ENCODE results near the gene MOSPD2. TPM values are rescaled to one million over a fixed set of nuclear protein-coding genes. Genes with fewer than 3 reads are reported as not detected.
A peak's percentile ranks its signal among the peaks of the same experiment; 100 is the strongest.

MOSPD2 gene
- 16.1 and 17.0 TPM in 2 replicates for total RNA-seq

DNA sequence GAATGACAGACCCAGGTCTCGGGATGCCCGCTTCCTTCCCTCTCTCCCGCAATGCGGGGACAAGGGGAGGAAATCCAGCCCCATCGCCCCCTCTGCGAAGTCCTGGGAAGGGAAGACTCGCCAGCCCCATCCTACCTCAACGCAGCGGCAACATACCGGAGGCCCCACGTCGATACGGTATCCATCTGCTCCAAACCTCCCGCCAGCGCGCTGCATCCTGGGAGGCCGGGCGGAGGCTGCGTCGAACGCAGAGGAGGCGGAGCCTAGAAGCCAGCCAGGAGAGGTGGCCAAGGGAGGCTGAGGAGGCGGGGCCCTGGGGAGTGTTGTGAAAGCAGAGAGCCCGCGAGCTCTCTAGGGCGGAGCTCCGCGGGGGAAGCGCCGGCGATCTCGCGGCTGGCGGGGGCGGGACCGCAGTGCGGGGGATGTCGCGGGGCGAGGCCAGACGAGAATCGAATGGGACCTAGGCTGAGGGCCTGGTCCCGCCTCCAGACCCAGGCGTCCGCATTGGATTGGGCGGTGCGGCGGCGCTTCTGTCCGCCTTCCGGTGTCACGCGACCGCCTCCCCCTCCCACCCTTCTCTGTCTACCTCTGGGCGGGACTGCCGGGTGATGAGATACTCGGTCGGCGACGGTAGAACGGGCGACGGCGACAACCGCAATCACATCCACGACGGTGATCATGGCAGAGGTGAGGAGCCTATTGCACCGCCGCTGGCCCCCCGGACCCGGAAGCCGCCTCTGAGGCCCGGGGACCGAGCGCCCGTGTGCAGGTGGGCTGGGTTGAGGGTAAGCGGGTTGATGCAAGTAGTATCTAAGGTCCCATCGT is at the start of gene MOSPD2, which contains the start of gene FANCB:
Gene MOSPD2, plus strand, starts transcription at position 571 of the 825 bp plus-strand sequence. Its CDS starts 108 bp downstream, at position 679.
Gene FANCB, minus strand, starts transcription at position 219 of the 825 bp plus-strand sequence. CDS start 7,559 bp downstream, outside the sequence.
- DNase-seq (ENCODE audit: low read depth) = peak; percentile 81

DNA sequence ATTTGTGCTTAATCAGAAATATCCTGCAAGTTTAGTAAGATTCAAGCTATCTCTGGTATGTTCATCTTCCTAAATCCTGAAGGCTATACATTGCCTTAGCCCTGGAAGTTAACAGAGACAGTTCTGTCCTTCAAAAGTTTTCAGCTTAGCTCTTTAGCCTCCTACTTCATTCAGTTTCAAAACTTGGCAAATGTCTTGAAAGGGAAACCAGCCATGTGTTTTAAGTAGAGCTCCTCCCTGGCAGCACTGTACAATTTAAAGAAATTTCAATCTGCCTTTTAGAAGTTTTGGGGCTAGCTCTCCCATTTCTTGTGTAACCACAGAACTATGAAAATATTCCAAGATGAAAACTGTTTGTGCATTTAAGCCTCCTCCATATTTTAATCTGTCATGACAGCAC is 47.4 kb upstream of the MOSPD2 start:
- DNase-seq (ENCODE audit: low read depth) = no peak

DNA sequence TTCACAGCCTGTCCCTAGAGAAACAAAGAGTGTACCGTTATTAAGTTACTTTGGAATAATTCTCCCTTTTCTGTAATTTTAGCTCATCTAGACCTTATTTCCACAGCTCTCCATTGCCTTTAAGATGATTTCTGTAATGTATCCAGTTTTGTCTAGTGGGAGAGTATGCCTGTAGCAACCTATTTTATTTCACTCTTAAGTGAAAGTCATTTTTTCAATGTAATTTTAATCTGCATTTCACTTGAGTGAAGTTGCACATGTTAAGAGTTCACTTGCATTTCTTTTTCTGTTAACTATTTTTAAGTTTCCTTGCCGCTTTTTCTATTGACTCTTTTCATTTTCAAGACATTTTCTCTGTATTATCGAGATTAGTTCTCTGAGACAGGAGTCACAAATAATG is 46.9 kb upstream of the MOSPD2 start:
- no peak for DNase-seq (ENCODE audit: low read depth)

DNA sequence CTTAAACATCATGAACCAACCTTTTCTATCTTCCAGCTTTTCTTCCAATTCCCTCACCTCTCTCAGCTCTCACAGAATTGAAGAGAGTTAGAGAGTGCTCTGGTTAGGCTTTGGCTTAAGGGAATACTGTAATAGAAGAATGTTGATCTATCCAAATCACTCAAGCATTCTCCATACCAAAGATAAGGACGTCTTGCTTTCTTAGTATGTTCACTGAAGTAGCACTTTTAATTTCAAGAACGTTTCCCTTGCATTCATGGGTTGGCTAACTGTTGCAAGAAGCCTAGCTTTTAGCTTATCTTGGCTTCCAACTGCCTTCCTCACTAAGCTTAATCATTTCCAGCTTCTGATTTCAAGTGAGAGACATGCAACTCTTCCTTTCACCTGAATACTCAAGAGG is 43.6 kb upstream of the MOSPD2 start:
- no peak for DNase-seq (ENCODE audit: low read depth)

DNA sequence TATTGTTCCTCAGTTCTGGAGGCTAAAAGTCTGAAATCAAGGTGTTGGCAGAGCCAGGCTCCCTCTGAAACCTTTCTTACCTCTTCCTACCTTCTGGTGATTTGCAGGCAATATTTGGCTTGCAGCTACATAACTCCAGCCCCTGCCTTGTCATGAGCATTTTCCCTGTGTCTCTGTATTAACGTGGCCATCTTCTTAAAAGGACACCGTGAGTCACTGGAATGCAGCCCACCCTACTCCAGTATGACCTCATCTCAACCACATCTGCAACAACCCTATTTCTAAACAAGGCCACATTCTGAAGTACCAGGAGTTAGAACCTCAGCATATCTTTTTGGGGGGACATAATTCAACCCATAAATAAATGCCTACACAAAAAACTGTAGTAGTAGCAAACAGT is 41.1 kb upstream of the MOSPD2 start:
- no peak for DNase-seq (ENCODE audit: low read depth)

DNA sequence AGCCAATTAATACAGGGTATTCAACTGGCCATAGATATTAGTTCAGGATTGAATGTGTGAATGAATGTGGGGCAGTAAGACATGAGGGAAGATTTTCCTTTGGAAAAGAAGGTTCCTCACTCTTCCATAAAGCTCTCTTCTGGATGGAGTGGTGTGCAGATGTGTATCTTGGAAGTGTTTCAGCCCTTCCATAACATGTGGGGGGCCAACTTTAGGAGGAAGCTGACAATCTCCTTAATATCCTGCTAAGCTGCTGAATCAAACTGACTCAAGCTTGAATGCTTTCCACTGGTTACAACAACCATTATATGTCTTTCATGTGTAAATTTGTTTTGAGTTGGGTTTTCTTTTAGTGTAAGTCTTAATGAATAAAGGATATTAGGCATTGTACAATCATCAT is 40.6 kb upstream of the MOSPD2 start:
- DNase-seq (ENCODE audit: low read depth) = no peak

DNA sequence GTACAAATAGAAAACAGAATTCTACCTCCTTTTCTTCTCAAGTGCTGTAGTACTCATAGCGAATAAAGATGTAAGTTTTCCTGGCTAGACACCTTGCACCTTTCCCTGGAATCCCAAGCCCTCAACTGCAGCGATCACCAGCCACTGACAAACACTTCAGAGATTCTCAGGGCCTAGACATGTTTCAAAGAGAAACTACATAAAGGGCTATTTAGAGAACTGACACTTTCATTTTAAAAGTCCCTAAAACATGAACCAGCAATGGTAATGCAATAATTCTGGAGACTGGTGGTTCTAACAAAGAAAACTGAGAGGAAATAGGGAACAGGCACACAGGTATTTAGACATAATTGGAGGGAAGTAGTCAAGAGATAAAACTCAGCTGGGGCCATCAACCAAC is 36.1 kb upstream of the MOSPD2 start:
- no peak for DNase-seq (ENCODE audit: low read depth)

DNA sequence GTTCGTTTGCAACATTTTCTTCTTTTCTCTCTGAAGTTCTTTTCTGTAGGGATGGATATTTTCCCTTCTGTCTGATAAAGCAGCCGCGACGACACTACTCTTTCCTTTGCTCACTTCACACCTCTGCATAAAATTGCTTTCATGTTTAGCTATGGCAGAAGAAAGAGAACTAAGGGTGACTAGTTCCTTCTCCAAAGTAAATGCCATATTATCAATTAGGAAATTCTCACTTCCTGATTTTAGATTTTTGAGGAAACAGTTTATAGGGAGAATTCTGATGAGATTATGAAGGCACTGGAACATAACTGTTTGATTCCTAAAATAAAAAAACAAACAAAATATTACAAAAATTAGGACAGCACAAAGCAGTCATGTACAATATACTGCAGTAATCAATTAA is 29.6 kb upstream of the MOSPD2 start:
- DNase-seq (ENCODE audit: low read depth) = no peak

DNA sequence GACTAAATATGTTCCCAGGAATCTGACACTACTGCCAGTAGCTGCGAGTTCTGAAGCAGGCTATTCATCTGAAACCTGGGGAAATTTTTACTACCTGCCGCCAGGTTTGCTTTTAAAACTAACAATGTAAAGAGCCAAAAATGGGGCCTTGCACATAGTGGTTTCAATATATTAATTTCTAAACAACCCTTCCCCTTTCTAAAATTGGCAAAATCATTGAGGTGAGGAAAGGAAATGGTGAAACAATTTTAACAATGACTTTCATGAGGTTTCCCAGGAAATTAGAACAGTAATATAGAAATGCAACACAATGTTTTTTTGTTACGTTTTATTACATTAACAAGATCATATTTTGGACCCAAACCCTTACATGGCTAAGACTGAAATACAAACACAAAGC is 21.7 kb upstream of the MOSPD2 start:
- no peak for DNase-seq (ENCODE audit: low read depth)

DNA sequence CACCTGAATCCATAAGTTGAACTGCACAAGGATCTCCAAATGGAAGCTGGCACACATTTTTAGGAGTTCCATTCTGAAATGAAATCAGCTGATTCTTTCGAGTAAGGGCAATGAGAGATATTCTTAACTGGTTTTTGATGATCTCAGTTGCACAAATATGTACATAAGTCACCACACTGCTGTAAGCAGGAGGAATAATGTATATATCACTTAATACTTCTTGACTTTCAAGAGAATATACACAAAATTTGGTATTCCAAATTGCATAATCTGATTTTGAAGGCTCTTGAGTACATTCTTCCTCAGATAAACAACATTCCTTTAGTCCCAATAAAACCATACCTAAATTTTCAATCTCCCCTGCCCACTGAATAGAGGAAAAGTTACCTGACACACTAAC is 8.6 kb upstream of the MOSPD2 start:
- no peak for DNase-seq (ENCODE audit: low read depth)

DNA sequence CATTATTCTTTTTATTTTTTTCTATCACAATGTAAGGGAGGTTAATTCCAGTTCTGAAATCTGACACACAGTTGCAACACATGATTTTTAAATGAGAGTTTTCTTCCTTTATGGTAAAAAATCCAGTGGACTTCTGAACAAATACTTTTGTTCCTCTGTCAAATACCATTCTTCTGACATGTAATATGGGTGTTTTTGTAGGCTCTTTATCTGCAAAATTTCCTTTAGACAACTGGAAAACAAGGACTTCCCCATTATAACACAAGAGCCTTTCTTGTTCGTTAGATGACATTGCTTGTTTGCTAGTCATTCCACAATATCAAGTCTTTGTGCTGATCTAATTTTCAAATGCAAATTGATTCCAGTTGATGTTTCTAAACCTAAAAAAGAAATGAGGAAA is 8.0 kb upstream of the MOSPD2 start:
- DNase-seq (ENCODE audit: low read depth) = no peak

DNA sequence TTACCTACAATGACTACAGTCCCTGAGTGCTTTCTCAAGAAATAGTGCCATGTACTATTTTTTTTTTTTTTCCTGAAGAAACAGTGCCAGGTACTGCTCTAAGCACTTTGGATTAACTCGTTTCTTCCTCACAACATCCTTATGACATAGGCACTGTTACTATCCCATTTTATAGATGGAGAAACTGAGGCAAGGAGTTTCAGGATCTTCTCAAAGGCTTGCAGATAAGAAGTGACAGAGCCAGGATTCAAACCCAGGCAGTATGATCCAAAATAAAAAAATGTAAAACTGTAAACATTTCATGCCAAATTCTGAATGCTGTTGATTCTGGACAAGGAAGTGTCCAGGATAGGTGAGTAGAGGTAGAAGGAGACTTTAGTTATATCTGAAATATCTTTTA is 1.5 kb upstream of the MOSPD2 start:
- no peak for DNase-seq (ENCODE audit: low read depth)

DNA sequence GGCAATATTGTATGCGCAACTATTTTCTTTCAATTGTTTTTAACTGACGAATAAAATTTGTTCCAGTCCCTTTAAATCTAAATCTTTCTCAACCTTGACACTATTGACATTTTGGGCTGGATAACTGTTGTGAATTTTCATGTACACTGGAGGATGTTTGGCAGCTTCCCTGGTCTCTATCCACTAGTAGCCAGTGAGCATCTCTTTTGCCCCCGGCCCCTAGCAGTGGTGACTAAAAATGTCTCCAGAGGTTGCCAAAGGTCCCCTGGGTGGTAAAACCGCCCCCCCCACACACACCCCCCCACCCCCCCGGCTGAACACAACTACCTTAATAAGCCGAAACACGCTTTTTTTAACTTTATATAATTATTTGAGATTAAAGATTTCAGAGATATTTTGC is 866 bp upstream of the MOSPD2 start:
- no peak for DNase-seq (ENCODE audit: low read depth)

DNA sequence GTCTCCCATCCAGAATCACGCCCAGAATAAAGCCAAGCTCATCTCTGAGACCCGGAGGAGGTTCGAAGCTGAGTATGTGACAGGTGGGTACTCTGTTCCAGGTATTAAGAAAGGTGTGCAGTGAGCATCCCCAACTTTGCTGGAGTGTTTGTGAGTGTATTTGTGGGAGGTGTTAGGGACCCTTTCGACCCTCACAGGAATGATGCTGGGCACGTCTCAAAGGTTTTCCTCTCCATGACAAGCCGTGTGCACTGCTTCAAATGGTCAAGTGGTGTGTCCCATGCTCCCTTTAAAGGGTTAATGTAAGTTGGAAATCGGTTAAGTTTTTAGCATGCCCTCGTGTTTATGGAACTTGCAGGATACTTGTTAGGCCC is 442 bp downstream of the MOSPD2 start:
- DNase-seq (ENCODE audit: low read depth) = no peak

DNA sequence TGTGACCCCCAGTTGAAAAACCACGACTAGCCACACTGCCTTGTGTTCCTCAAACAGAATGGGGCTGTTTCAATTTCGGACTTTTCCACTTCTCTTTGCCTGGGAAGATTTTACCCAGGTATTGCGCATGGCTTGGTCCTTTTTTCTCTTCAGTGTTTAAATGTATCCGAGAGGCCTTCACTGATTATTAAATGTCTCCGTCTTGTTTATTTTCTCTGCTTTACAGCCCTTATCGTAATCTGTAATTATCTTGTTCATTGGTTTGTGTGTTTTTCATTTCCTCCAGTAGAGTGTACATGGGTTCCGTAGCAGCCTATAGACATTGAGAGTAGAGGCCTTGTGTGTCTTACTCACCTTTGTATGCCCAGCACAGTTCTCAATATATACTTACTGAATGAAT is 2.4 kb downstream of the MOSPD2 start:
- no peak for DNase-seq (ENCODE audit: low read depth)

DNA sequence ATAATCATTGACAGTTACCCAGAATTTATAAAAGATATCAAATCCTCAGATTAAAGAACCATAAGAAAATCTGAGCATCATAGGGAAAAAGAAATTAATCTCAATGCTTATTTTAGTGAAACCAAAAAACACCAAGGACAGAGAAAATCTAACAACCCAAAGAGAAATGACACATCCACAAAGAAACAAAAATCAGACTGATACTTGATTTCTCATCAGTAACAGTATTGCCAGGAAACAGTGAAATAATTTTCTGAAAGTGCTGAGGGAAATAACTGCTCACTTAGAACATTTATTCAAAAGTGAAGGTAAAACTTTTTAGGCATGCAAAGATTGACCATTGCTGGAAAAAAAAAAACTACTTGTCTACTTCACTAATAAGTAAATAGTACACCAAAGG is 10.6 kb downstream of the MOSPD2 start:
- DNase-seq (ENCODE audit: low read depth) = no peak

DNA sequence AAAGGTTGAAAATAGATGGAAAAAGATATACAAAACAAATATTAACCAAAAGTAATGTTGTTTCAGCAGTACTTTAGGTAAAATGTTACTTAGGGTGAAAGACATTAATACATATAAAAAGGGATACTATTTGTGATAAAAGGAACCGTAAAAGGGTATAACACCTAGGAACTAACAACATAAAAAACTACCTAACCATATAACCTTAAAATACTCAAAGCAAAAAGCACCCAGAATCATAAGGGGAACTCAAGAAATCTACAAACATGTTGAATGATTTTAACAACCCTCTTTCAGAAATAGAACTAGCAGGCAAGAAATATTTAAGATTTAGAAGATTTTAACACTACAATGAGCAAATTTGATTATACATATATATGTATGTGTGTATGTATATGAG is 11.5 kb downstream of the MOSPD2 start:
- no peak for DNase-seq (ENCODE audit: low read depth)

DNA sequence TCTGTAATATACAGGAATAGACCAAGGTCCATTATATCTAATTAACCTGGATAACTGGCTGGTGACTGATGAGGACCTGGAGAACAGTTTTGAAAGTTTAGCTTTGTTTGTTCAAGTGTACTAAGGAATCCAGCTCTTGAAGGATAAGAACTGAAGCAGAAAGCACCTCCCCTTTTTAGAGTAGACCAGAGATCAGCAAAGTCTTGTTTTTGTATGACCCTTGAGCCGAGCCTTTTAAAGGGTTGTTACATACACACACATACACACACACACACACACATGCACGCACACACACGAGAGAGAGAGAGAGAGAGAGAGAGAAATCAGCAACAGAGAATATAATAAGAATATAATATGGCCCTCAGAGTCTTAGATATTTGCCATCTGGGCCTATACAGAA is 13.0 kb downstream of the MOSPD2 start:
- DNase-seq (ENCODE audit: low read depth) = no peak

DNA sequence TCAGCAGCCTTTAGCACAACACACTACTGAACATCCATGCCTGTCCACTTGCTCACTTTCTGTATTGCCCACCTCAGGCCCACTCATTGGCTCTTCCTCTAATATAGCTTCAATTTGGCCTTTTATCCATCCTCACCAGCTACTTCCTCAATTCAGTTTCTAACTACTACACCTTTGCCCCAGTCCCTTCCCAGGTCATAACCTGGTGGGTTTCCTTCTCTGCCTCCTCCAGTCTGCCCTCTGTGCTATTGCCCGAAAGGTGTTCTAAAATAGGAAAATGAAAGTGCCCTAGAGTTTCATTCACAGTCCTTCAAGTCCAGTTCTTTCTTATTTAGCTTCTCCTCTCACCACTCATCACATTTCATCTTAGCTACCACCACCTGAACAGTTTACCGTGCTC is 23.1 kb downstream of the MOSPD2 start:
- DNase-seq (ENCODE audit: low read depth) = no peak

DNA sequence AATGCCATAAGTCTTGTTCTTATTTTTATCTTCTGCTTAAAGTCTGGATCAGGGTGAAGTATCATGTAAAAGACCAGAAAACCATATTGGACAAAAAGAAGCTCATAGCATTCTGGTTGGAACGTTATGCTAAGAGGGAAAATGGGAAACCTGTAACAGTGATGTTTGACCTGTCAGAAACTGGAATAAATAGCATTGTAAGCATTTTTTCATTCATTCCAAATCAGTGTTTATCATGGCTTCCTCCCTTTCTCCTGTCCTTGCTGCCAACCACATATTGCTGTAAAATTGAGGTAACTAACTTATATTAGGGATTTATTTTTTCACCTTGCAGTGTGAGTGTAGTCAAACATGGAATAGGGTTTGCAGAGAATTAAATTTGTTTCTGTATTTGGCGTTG is 23.8 kb downstream of the MOSPD2 start:
- DNase-seq (ENCODE audit: low read depth) = no peak

DNA sequence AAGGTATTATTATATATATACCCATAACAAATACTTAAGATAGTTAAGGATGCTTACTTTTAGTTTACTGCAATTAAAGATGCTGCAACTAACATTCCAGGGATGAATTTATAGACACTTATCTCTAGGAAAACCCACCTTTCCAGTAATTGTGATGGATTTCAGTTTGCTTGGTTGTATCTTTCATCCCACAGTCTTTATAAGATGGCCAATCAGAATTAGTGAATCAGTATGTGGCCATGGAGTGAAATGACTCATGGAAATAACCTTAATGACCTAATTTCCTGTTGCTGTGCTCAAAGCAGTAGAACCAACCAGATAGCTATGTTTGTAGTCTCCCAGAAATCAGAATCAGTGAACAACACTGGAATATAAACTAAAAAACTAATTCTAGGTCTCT is 26.4 kb downstream of the MOSPD2 start:
- peak; percentile 85 for DNase-seq (ENCODE audit: low read depth)

DNA sequence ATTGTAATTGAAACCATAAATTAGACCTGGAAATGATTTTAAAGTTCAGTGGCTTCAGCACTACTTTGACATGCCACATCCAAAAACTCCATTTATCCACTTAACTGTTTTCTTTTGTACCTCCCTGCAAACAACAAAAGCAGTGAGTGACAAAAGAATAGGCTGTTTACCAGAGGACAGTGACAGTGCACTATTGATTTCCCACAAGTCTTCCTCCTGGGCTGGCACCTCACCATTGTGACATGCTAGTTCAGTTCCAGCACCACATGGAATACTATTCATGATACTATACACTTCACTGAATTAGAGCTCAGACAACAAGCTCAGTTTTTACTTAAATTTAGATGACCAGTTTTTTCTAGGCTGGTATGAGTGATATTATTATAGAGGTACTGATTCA is 29.3 kb downstream of the MOSPD2 start:
- no peak for DNase-seq (ENCODE audit: low read depth)

DNA sequence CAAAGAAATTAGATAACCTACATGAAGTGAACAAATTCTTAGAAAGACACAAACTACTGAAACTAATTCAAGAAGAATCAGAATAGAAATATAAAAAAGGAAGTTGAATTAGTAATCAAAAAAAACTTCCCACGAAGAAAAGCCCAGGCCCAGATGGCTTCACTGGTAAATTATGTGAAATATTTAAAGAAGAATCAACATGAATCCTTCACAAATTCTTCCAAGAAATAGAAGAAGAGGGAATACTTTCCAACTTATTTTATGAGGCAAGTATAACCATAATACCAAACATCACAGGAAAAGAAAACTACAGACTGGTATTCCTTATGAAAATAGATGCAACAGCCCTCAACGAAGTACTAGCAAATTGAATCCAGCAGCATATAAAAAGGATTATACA is 30.7 kb downstream of the MOSPD2 start:
- no peak for DNase-seq (ENCODE audit: low read depth)

DNA sequence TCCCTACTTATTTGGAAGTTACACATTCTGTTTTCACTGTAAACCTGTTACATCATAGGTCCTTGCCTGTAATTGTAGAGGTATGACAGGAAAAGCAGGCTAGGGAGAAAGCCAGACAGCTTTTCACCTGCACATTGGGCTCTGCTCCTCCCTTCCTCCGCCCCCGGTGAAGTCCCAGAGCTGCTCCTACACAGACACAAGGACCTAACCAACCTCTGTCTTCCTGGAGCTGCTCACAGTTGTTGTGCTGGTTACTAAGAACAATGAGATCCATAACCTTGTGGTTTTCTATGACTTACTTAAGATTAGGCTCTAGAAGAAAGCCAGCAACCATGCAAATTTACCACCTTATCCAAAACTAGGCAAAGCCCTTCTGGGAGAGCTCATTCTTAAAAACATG is 40.0 kb downstream of the MOSPD2 start:
- DNase-seq (ENCODE audit: low read depth) = peak; percentile 68

Data from renal cortical epithelial cell (primary cell).